Hepatocyte (in vitro differentiated cells): ENCODE measurements around the gene PDE4B.

Source experiments
- EZH2 ChIP-seq: fragments of 200-600 bp; sonication (generic); IDR thresholded peaks from 2 replicates; pipeline ENCODE4 v1.6.1; 2016; ENCODE audit warnings: antibody characterized with exemption, mild to moderate bottlenecking, borderline replicate concordance
- EZH2phosphoT487 ChIP-seq: fragments of 200-600 bp; sonication (generic); IDR thresholded peaks from one replicate; pipeline ENCODE4 v1.6.1; 2018; ENCODE audit warnings: antibody characterized with exemption, mild to moderate bottlenecking, low read depth, moderate library complexity; ENCODE audit not compliant: unreplicated experiment, severe bottlenecking
- TF ChIP-seq, protein P1 (sequence below): fragments of 200-600 bp; sonication (generic); IDR thresholded peaks from 2 replicates; pipeline ENCODE4 v1.5.1; 2016; ENCODE audit warnings: antibody characterized with exemption, mild to moderate bottlenecking; ENCODE audit not compliant: poor library complexity

DNA sequence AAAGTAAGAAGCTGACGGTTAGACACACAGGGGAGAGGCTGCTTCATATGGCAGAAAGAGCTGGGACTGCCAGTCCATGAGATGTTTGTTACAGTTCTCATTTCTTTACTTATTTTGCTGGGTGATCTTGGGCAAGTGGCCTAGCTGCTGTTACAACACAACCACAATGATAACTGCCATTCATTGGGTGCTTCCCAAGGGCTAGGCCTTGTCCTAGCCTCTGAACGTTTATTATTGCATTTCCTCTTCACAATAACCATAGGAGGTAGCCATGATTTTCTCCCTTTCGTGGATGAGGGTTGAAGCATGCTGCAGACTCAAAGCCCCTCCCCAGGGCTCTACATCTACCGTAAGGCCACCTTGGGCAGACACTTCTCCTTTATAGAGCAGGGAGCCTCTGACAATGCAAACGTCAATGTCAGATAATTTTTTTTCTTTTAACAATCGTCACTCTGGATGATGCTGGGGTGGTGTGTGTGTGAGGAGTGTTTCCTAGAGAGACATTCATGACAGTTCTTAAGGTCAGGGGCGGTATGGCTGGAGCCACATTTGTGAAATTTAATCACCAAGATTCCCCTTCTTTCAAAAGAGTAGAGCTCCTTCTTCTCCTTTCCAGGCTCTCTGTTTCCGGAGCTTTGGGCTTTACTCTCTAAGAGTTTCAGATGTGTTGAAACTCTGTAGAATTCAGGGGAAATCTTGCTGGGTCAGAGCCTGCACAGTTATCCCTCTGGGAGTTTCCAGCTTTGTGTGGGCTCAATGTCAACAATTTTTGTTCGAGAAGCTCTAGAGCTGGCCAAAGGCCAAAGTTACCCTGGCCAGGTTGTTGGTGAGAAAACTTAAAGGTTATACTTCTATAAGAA is 602.7 kb downstream of the PDE4B start:
- TF ChIP-seq, protein P1, sequence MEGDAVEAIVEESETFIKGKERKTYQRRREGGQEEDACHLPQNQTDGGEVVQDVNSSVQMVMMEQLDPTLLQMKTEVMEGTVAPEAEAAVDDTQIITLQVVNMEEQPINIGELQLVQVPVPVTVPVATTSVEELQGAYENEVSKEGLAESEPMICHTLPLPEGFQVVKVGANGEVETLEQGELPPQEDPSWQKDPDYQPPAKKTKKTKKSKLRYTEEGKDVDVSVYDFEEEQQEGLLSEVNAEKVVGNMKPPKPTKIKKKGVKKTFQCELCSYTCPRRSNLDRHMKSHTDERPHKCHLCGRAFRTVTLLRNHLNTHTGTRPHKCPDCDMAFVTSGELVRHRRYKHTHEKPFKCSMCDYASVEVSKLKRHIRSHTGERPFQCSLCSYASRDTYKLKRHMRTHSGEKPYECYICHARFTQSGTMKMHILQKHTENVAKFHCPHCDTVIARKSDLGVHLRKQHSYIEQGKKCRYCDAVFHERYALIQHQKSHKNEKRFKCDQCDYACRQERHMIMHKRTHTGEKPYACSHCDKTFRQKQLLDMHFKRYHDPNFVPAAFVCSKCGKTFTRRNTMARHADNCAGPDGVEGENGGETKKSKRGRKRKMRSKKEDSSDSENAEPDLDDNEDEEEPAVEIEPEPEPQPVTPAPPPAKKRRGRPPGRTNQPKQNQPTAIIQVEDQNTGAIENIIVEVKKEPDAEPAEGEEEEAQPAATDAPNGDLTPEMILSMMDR: no peak
- TF ChIP-seq EZH2phosphoT487 (no peak), EZH2 (no peak)
